Activated CD8-positive, alpha-beta T cell treated with anti-CD3 and anti-CD28 coated beads, Interleukin-2, amount 10 ng/mL, durations not matched to agents 7 days and 5 days (primary cell): ENCODE results near the gene PTPA. TPM values are rescaled to one million over a fixed set of nuclear protein-coding genes. Genes with fewer than 3 reads are reported as not detected.
"Not testable (repeated sequence)": the region's sequence is repeated elsewhere in the genome, so short reads cannot be mapped to it uniquely, and the experiment has no call there.

Source experiments
- ATAC-seq: fragments of 150-1000 bp; cut with Tn5 transposase; one replicate; pipeline ENCODE4 v1.10.0; 2021; ENCODE audit warnings: moderate library complexity
- CTCF ChIA-PET: fragments of 350-600 bp; sonication (Branson Sonifier 250); formaldehyde crosslinking; loops from one replicate; lab custom pipeline; 2021; ENCODE audit warnings: antibody characterized with exemption; lab: Charles Lee
- POLR2A ChIA-PET: fragments of 350-600 bp; sonication (Branson Sonifier 250); formaldehyde crosslinking; loops from one replicate; lab custom pipeline; 2021; ENCODE audit warnings: antibody characterized with exemption; lab: Charles Lee
- DNase-seq: peaks from one replicate; pipeline ENCODE4 v3.0.0-alpha.2; 2020
- H3K27ac Mint-ChIP-seq: one replicate; pipeline ENCODE4 v1.8.0; 2021; ENCODE audit warnings: mild to moderate bottlenecking, mixed read lengths
- H3K27me3 Mint-ChIP-seq: one replicate; pipeline ENCODE4 v1.8.0; 2021; ENCODE audit warnings: low read depth, mixed read lengths
- H3K36me3 Mint-ChIP-seq: one replicate; pipeline ENCODE4 v1.8.0; 2021; ENCODE audit warnings: low read depth, mixed read lengths
- H3K4me1 Mint-ChIP-seq: one replicate; pipeline ENCODE4 v1.8.0; 2021; ENCODE audit warnings: low read depth, mixed read lengths
- H3K4me3 Mint-ChIP-seq: one replicate; pipeline ENCODE4 v1.8.0; 2021; ENCODE audit warnings: mild to moderate bottlenecking, mixed read lengths
- H3K9me3 Mint-ChIP-seq: one replicate; pipeline ENCODE4 v1.8.0; 2022; ENCODE audit warnings: mixed read lengths; ENCODE audit not compliant: insufficient read depth
- total RNA-seq, 2 experiments: library from RNA; stranded (reverse); gene quantifications; one replicate each; pipeline ENCODE4 v1.2.3, GENCODE V29; 2021

PTPA gene
- total RNA-seq, 2 experiments from 2014 or later: 114 to 125 TPM

GRCh38 chr9:129162497-129163197, 51.4 kb downstream of the PTPA start:
- POLR2A ChIA-PET: no interaction called here
- Mint-ChIP-seq H3K27ac (no peak overlapping the region), H3K9me3 (no peaks in the 10 kb centered on the region), H3K36me3 (no peaks in the 10 kb centered on the region), H3K27me3 (no peaks in the 10 kb centered on the region), H3K4me1 (peaks cover 16% of the 10 kb centered on the region), H3K4me3 (no peak overlapping the region)
- DNase-seq (no peak), ATAC-seq (no peak)
- CTCF ChIA-PET: interaction anchor here (0.8 kb wide), 1 partner anchor 20 kb away, joined by 3 read pairs; no protein-coding TSS in a partner anchor

GRCh38 chr9:129163198-129163670, 52.0 kb downstream of the PTPA start:
- DNase-seq, H3K27ac Mint-ChIP-seq, H3K36me3 Mint-ChIP-seq, H3K9me3 Mint-ChIP-seq, ATAC-seq, H3K27me3 Mint-ChIP-seq, H3K4me3 Mint-ChIP-seq: not testable (repeated sequence)
- H3K4me1 Mint-ChIP-seq: peaks cover 21% of the 10 kb centered on the region
- ChIA-PET POLR2A (interaction anchor here (1.1 kb wide), 1 partner anchor 11 kb away, joined by 3 read pairs; no protein-coding TSS in a partner anchor), CTCF (interaction anchor here (3.9 to 5.8 kb wide), 2 partner anchors 20 to 32 kb away, joined by 23 to 36 read pairs; no protein-coding TSS in a partner anchor)

- no peaks in the 10 kb centered on the region for H3K27me3 Mint-ChIP-seq
- H3K36me3 Mint-ChIP-seq: no peaks in the 10 kb centered on the region
- POLR2A ChIA-PET: interaction anchor here (1.1 kb wide), 1 partner anchor 11 kb away, joined by 3 read pairs; no protein-coding TSS in a partner anchor
- no peak for DNase-seq
- ATAC-seq: no peak
- no peak overlapping the region for H3K4me3 Mint-ChIP-seq
- H3K9me3 Mint-ChIP-seq: no peaks in the 10 kb centered on the region
- CTCF ChIA-PET: interaction anchor here (1.3 to 5.8 kb wide), 6 partner anchors 10 to 32 kb away, joined by 3 to 36 read pairs (median 12); no protein-coding TSS in a partner anchor
- H3K27ac Mint-ChIP-seq: no peak overlapping the region
- H3K4me1 Mint-ChIP-seq: peaks cover 21% of the 10 kb centered on the region
These were observed 52.5 kb downstream of the PTPA start for GRCh38 chr9:129163753-129164152.

- POLR2A ChIA-PET: interaction anchor here (0.6 to 1.1 kb wide), 2 partner anchors 10 to 351 kb away, joined by 3 read pairs; no protein-coding TSS in a partner anchor
These were observed 53.2 kb downstream of the PTPA start for GRCh38 chr9:129164246-129164930.

GRCh38 chr9:129165198-129165597, 54.0 kb downstream of the PTPA start:
- POLR2A ChIA-PET: no interaction called here
- H3K9me3 Mint-ChIP-seq: no peaks in the 10 kb centered on the region
- DNase-seq: no peak
- no peak overlapping the region for H3K27ac Mint-ChIP-seq
- no peak overlapping the region for H3K4me3 Mint-ChIP-seq
- H3K36me3 Mint-ChIP-seq: no peaks in the 10 kb centered on the region
- CTCF ChIA-PET: interaction anchor here (1.3 to 5.8 kb wide), 8 partner anchors 9 to 459 kb away, joined by 3 to 36 read pairs (median 7); partner anchors contain the start of gene IER5L
- H3K27me3 Mint-ChIP-seq: no peaks in the 10 kb centered on the region
- H3K4me1 Mint-ChIP-seq: peaks cover 27% of the 10 kb centered on the region
- no peak for ATAC-seq

More at GRCh38 chr9:129164246-129164930, 53.2 kb downstream of the PTPA start:
- Mint-ChIP-seq H3K4me3 (no peak overlapping the region), H3K9me3 (no peaks in the 10 kb centered on the region), H3K4me1 (peaks cover 21% of the 10 kb centered on the region), H3K36me3 (no peaks in the 10 kb centered on the region), H3K27me3 (no peaks in the 10 kb centered on the region), H3K27ac (peak overlapping the region; percentile 10)
- no peak for ATAC-seq
- CTCF ChIA-PET: interaction anchor here (1.3 to 5.8 kb wide), 7 partner anchors 10 to 460 kb away, joined by 3 to 36 read pairs (median 5); no protein-coding TSS in a partner anchor
- no peak for DNase-seq

- Mint-ChIP-seq H3K27me3 (peaks cover 1% of the 10 kb centered on the region), H3K36me3 (no peaks in the 10 kb centered on the region), H3K4me3 (peak overlapping the region; percentile 56), H3K27ac (peak overlapping the region; percentile 55), H3K4me1 (peaks cover 39% of the 10 kb centered on the region), H3K9me3 (no peaks in the 10 kb centered on the region)
- ChIA-PET POLR2A (interaction anchor here (2.5 kb wide), 1 partner anchor 11 kb away, joined by 9 read pairs; the partner anchor contains the start of gene IER5L), CTCF (interaction anchor here (0.7 to 5.8 kb wide), 9 partner anchors 7 to 458 kb away, joined by 3 to 36 read pairs (median 8); partner anchors contain the start of gene IER5L)
- DNase-seq (peak; percentile 35), ATAC-seq (peak; percentile 55)
These were observed 55.7 kb downstream of the PTPA start for GRCh38 chr9:129166623-129167557.

GRCh38 chr9:129170229-129170628, 59.0 kb downstream of the PTPA start:
- ATAC-seq (no peak), DNase-seq (no peak)
- ChIA-PET CTCF (interaction anchor here (1.7 to 12.2 kb wide), 3 partner anchors 29 to 454 kb away, joined by 6 to 190 read pairs (median 43); no protein-coding TSS in a partner anchor), POLR2A (interaction anchor here (0.8 kb wide), 1 partner anchor 31 kb away, joined by 3 read pairs; no protein-coding TSS in a partner anchor)
- Mint-ChIP-seq H3K36me3 (no peaks in the 10 kb centered on the region), H3K9me3 (no peaks in the 10 kb centered on the region), H3K4me1 (peaks cover 46% of the 10 kb centered on the region), H3K4me3 (no peak overlapping the region), H3K27ac (peak overlapping the region; percentile 54), H3K27me3 (peaks cover 17% of the 10 kb centered on the region)

- Mint-ChIP-seq H3K27me3 (peaks cover 17% of the 10 kb centered on the region), H3K36me3 (no peaks in the 10 kb centered on the region), H3K4me3 (no peak overlapping the region), H3K27ac (no peak overlapping the region), H3K4me1 (peaks cover 40% of the 10 kb centered on the region), H3K9me3 (no peaks in the 10 kb centered on the region)
- CTCF ChIA-PET: interaction anchor here (1.0 to 12.2 kb wide), 10 partner anchors 7 to 453 kb away, joined by 3 to 190 read pairs (median 12); partner anchors contain the start of gene NTMT1
- POLR2A ChIA-PET: interaction anchor here (0.5 to 0.9 kb wide), 2 partner anchors 36 to 325 kb away, joined by 3 to 5 read pairs; no protein-coding TSS in a partner anchor
- DNase-seq (no peak), ATAC-seq (no peak)
These were observed 61.0 kb downstream of the PTPA start for GRCh38 chr9:129171993-129172751.

- no peaks in the 10 kb centered on the region for H3K36me3 Mint-ChIP-seq
- no peak for ATAC-seq
- peaks cover 17% of the 10 kb centered on the region for H3K27me3 Mint-ChIP-seq
- H3K9me3 Mint-ChIP-seq: no peaks in the 10 kb centered on the region
- peaks cover 33% of the 10 kb centered on the region for H3K4me1 Mint-ChIP-seq
- H3K27ac Mint-ChIP-seq: no peak overlapping the region
- no peak for DNase-seq
- POLR2A ChIA-PET: interaction anchor here (0.5 to 0.9 kb wide), 2 partner anchors 35 to 324 kb away, joined by 3 to 5 read pairs; no protein-coding TSS in a partner anchor
- H3K4me3 Mint-ChIP-seq: no peak overlapping the region
- CTCF ChIA-PET: interaction anchor here (1.6 to 12.2 kb wide), 11 partner anchors 8 to 452 kb away, joined by 4 to 190 read pairs (median 18); partner anchors contain the start of gene NTMT1
These were observed 61.6 kb downstream of the PTPA start for GRCh38 chr9:129172816-129173215.
